Endothelial cell of umbilical vein (primary cell): ENCODE measurements around the gene MYL5. TPM values are rescaled to one million over a fixed set of nuclear protein-coding genes. Genes with fewer than 3 reads are reported as not detected.

Experiments used
- BruUV-seq: library from RNA; stranded (reverse); fragments of 400-500 nt; replicated peaks from 2 replicates; lab custom pipeline; 2021; lab: Mats Ljungman, UMichigan
- CTCF ChIA-PET: fragments of 300-600, 350-600 bp; sonication (Branson Sonifier 250); formaldehyde crosslinking; loops from one replicate; lab custom pipeline; 2021; ENCODE audit warnings: antibody characterized with exemption, inconsistent platforms; lab: Charles Lee
- POLR2A ChIA-PET: fragments of 300-600, 350-600 bp; sonication (Branson Sonifier 250); formaldehyde crosslinking; loops from one replicate; lab custom pipeline; 2021; ENCODE audit warnings: antibody characterized with exemption, inconsistent platforms; lab: Charles Lee
- DNase-seq: peaks from one replicate; pipeline ENCODE4 v3.0.0-alpha.2; 2011; ENCODE audit warnings: low read depth, low spot score
- FAIRE-seq: peaks from 2 replicates; lab custom pipeline; 2011; peaks lifted over from hg19 to GRCh38; lab: Jason Lieb, UNC
- H2AFZ ChIP-seq: 2 replicates; pipeline ENCODE4 v1.6.0; 2012; ENCODE audit warnings: low read depth, low read length, control low read depth, inconsistent platforms
- H3K27ac ChIP-seq: 2 replicates; pipeline ENCODE4 v1.5.1; 2011; ENCODE audit warnings: low read depth, mild to moderate bottlenecking, control low read depth, low read length, moderate library complexity; ENCODE audit not compliant: insufficient read depth
- H3K27me3 ChIP-seq, 2 experiments: 2 replicates each; pipeline versions ENCODE4 v1.6.0 to v1.6.1; 2011; ENCODE audit warnings: low read length in 2 of 2, mixed read lengths in 1 of 2; ENCODE audit not compliant: control insufficient read depth in 2 of 2, insufficient read depth in 2 of 2
- H3K36me3 ChIP-seq, 2 experiments: 2 replicates in 1 of 2; 3 replicates in 1 of 2; pipeline ENCODE4 v1.5.1; 2011; ENCODE audit warnings: low read length in 2 of 2, mild to moderate bottlenecking in 1 of 2, moderate library complexity in 1 of 2; ENCODE audit not compliant: control insufficient read depth in 2 of 2, insufficient read depth in 2 of 2; ENCODE audit errors: extremely low read depth in 1 of 2
- H3K4me1 ChIP-seq: 3 replicates; pipeline ENCODE4 v1.5.1; 2011; ENCODE audit warnings: mild to moderate bottlenecking, low read length; ENCODE audit not compliant: control insufficient read depth, insufficient read depth; ENCODE audit errors: extremely low read depth
- H3K4me2 ChIP-seq: 2 replicates; pipeline ENCODE4 v1.6.1; 2011; ENCODE audit warnings: low read length, control low read depth, mixed read lengths; ENCODE audit not compliant: insufficient read depth
- H3K4me3 ChIP-seq, 3 experiments: fragments of 200-600 bp in 1 of 3; sonication (generic), shearing (Covaris generic) in 1 of 3; replicated peaks in 1 of 3; 2 replicates each; pipeline ENCODE4 v1.5.1; 2011 to 2016; ENCODE audit warnings: control low read depth in 3 of 3, low read length in 3 of 3, mild to moderate bottlenecking in 2 of 3, inconsistent platforms in 1 of 3, low read depth in 1 of 3, moderate library complexity in 1 of 3; ENCODE audit not compliant: insufficient read depth in 1 of 3
- H3K79me2 ChIP-seq: 2 replicates; pipeline ENCODE4 v1.6.0; 2012; ENCODE audit warnings: low read length, inconsistent platforms; ENCODE audit not compliant: control insufficient read depth, insufficient read depth
- H3K9ac ChIP-seq: replicated peaks from 2 replicates; pipeline ENCODE3; 2011; ENCODE audit warnings: low read length, control low read depth; ENCODE audit not compliant: insufficient read depth; ENCODE audit errors: extremely low read depth
- H3K9me1 ChIP-seq: replicated peaks from 3 replicates; pipeline ENCODE4 v1.6.0; 2011; ENCODE audit warnings: mild to moderate bottlenecking, low read length; ENCODE audit not compliant: control insufficient read depth, insufficient read depth; ENCODE audit errors: extremely low read depth
- H3K9me3 ChIP-seq: replicated peaks from 2 replicates; pipeline ENCODE4 v1.5.1; 2012; ENCODE audit warnings: low read length, inconsistent platforms; ENCODE audit not compliant: control insufficient read depth, insufficient read depth
- H4K20me1 ChIP-seq: replicated peaks from 2 replicates; pipeline ENCODE3; 2011; ENCODE audit warnings: mild to moderate bottlenecking, low read length; ENCODE audit not compliant: control insufficient read depth, insufficient read depth; ENCODE audit errors: extremely low read depth
- EZH2 ChIP-seq: IDR thresholded peaks from 2 replicates; pipeline ENCODE4 v1.6.1; 2012; ENCODE audit warnings: borderline replicate concordance, low read depth, mild to moderate bottlenecking, moderate library complexity, low read length, inconsistent platforms; ENCODE audit not compliant: severe bottlenecking
- FOS ChIP-seq: IDR thresholded peaks from 2 replicates; pipeline ENCODE4 v1.6.1; 2011; ENCODE audit warnings: mild to moderate bottlenecking, low read length, moderate library complexity, borderline replicate concordance; ENCODE audit not compliant: insufficient read depth
- GATA2 ChIP-seq: IDR thresholded peaks from 2 replicates; pipeline ENCODE4 v1.7.0; 2011; ENCODE audit warnings: low read depth, mild to moderate bottlenecking, moderate library complexity, mixed read lengths, low read length; ENCODE audit not compliant: insufficient read length, insufficient read depth
- JUN ChIP-seq: IDR thresholded peaks from 2 replicates; pipeline ENCODE4 v1.6.1; 2011; ENCODE audit warnings: borderline replicate concordance, low read depth; ENCODE audit not compliant: insufficient read length, insufficient read depth
- MYC ChIP-seq: IDR thresholded peaks from one replicate; pipeline ENCODE4 v1.6.1; 2011; ENCODE audit warnings: mild to moderate bottlenecking, low read depth, low read length
- POLR2A ChIP-seq: IDR thresholded peaks from 2 replicates; pipeline ENCODE4 v1.6.1; 2012; ENCODE audit warnings: low read depth, mild to moderate bottlenecking, control low read depth, low read length
- POLR2AphosphoS5 ChIP-seq: IDR thresholded peaks from 2 replicates; pipeline ENCODE4 v1.6.1; 2012; ENCODE audit warnings: low read depth, mild to moderate bottlenecking, control low read depth, low read length, moderate library complexity; ENCODE audit not compliant: insufficient read depth
- dilution Hi-C: fragments of 300-500 bp; cut with MboI; formaldehyde crosslinking; loops from one replicate; pipeline ENCODE4 v1.15.0; 2019; ENCODE audit warnings: low sequenced_read_pairs; ENCODE audit not compliant: extremely low pct_ligation_motif_present
- intact Hi-C: fragments of 100-400 bp; cut with micrococcal nuclease; formaldehyde crosslinking; loops from one replicate; pipeline ENCODE4 v1.10.0; 2022
- polyA plus RNA-seq, 4 experiments: library from polyadenylated mRNA; depleted of rRNA in 3 of 4; stranded (reverse) in 3 of 4; unstranded in 1 of 4; fragments of >200 nt; gene quantifications; 2 replicates each; pipeline versions ENCODE4 v1.2.1 to v1.2.3, GENCODE V29; 2011 to 2012; ENCODE audit warnings: missing spikeins in 1 of 4
- total RNA-seq: library from RNA; stranded (reverse); gene quantifications from 2 replicates; pipeline ENCODE4 v1.2.3, GENCODE V29; 2021
- TF ChIP-seq, protein P1 (sequence below): IDR thresholded peaks from 2 replicates; pipeline ENCODE4 v1.6.1; 2011; ENCODE audit not compliant: insufficient read depth, insufficient read length
- TF ChIP-seq, protein P2 (sequence below), 2 donors: IDR thresholded peaks; 1 replicate in 1 of 2; 2 replicates in 1 of 2; pipeline ENCODE4 v1.5.1; 2011; ENCODE audit warnings: low read length in 2 of 2, mild to moderate bottlenecking in 2 of 2, moderate library complexity in 2 of 2, control low read depth in 1 of 2, inconsistent platforms in 1 of 2, low read depth in 1 of 2; ENCODE audit not compliant: insufficient read depth in 1 of 2; ENCODE audit errors: extremely low read depth in 1 of 2

MYL5 gene
- total and polyA plus RNA-seq, 2 donors (not counting 3 experiments of a cell fraction or from before 2014, with no cell fraction given), result 12.3 to 13.4 TPM

DNA sequence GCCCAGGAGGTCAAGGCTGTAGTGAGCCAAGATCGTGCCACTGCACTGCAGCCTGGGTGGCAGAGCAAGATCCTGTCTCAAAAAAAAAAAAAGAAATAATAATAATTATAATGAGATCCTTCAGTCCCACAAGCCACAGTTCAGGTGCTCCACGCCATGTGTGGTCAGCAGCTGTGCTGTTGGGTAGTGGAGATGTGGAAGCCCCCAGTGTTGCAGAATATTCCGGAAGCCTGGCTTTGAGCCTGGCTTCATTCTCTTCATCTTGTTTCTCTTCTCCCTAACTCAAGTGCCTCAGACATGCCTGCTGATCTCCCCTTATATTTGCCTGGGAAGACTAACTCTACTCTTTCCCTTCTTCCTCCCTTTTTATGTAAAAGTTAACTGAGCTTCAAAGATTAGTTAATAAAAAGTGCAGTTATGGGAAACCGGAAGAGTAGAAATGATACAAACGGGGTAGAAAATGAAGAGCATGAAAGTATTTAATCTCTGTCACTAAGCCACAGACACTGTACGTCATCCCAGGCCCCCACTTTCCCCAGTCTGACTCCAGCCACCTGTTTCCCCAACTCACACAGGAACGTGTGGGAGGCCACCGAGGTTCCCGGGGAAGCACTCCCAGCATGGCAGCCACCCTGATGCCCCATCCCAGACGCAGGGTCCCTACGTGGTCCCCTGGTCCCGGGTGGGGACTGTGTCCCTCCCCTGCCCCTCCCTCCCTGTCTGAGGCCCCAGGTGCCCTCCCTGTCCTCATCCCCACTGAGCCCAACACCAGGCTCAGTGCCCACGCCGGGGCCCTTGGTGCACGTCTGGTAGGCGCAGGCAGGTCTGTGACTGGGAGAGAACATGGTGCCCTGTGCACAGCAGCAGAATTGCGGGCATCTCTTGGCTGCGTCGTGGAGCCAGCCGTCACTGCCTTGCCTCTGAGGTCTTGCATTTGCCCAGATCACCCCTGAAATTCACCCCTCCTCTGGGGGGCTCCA lies 55.3 kb downstream of the MYL5 start:
- BruUV-seq, result no TSS peak
- dilution Hi-C loops, result no loop called here
- H2AFZ ChIP-seq, result no peak overlapping the region
- H3K27ac ChIP-seq, result no peak overlapping the region
- no peaks in the 10 kb centered on the region for H3K9me3 ChIP-seq
- no peak overlapping the region for H3K4me3 ChIP-seq
- DNase-seq (no peak), FAIRE-seq (no peak)
- H3K79me2 ChIP-seq, result peaks cover 42% of the 10 kb centered on the region
- peaks cover 12 to 29% of the 10 kb centered on the region in 2 experiments for H3K36me3 ChIP-seq
- H3K4me1 ChIP-seq, result peaks cover 21% of the 10 kb centered on the region
- no peak overlapping the region for H3K9ac ChIP-seq
- POLR2A ChIA-PET, result no interaction called here
- TF ChIP-seq FOS (no peak), POLR2AphosphoS5 (no peak), JUN (no peak), GATA2 (no peak), EZH2 (no peak), POLR2A (no peak), MYC (no peak)
- TF ChIP-seq, protein P1, sequence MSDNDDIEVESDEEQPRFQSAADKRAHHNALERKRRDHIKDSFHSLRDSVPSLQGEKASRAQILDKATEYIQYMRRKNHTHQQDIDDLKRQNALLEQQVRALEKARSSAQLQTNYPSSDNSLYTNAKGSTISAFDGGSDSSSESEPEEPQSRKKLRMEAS, result no peak
- TF ChIP-seq, protein P2, sequence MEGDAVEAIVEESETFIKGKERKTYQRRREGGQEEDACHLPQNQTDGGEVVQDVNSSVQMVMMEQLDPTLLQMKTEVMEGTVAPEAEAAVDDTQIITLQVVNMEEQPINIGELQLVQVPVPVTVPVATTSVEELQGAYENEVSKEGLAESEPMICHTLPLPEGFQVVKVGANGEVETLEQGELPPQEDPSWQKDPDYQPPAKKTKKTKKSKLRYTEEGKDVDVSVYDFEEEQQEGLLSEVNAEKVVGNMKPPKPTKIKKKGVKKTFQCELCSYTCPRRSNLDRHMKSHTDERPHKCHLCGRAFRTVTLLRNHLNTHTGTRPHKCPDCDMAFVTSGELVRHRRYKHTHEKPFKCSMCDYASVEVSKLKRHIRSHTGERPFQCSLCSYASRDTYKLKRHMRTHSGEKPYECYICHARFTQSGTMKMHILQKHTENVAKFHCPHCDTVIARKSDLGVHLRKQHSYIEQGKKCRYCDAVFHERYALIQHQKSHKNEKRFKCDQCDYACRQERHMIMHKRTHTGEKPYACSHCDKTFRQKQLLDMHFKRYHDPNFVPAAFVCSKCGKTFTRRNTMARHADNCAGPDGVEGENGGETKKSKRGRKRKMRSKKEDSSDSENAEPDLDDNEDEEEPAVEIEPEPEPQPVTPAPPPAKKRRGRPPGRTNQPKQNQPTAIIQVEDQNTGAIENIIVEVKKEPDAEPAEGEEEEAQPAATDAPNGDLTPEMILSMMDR (IDR thresholded peaks at IDR 0.05; ENCODE audit: extremely low read depth in 1 of 2, insufficient read depth in 1 of 2, low read depth in 1 of 2, low read length in 2 of 2), result no peak
- H3K4me2 ChIP-seq, result no peak overlapping the region
- CTCF ChIA-PET, result interaction anchor here (1.1 kb wide), 1 partner anchor 12 kb away, joined by 3 read pairs; no protein-coding TSS in a partner anchor
- peaks cover 5% of the 10 kb centered on the region for H4K20me1 ChIP-seq
- no peaks in the 10 kb centered on the region for H3K9me1 ChIP-seq
- intact Hi-C loops, result no loop called here
- no peaks in the 10 kb centered on the region for H3K27me3 ChIP-seq
